GM12874 (cell line): ENCODE data around the gene ANO9.

Source experiments
- CTCF ChIP-seq: IDR thresholded peaks from 2 replicates; pipeline ENCODE4 v1.5.1; 2011; ENCODE audit warnings: low read depth, mild to moderate bottlenecking, control low read depth, low read length, moderate library complexity; ENCODE audit not compliant: insufficient read depth

Gene ANO9

GRCh38 chr11:460331-461199, 18.8 kb upstream of the ANO9 start:
- no peak for TF ChIP-seq CTCF

GRCh38 chr11:459511-460220, 17.9 kb upstream of the ANO9 start:
- TF ChIP-seq CTCF, result no peak

- TF ChIP-seq CTCF, result no peak
These were observed 15.4 kb upstream of the ANO9 start for GRCh38 chr11:457111-457760.

GRCh38 chr11:456533-456932, 14.7 kb upstream of the ANO9 start:
- no peak for TF ChIP-seq CTCF

GRCh38 chr11:455566-456147, 13.8 kb upstream of the ANO9 start:
- TF ChIP-seq CTCF, result no peak

GRCh38 chr11:454801-455565, 13.2 kb upstream of the ANO9 start:
- no peak for TF ChIP-seq CTCF
